ENCODE measurements around the gene CACNA2D3.

DNA sequence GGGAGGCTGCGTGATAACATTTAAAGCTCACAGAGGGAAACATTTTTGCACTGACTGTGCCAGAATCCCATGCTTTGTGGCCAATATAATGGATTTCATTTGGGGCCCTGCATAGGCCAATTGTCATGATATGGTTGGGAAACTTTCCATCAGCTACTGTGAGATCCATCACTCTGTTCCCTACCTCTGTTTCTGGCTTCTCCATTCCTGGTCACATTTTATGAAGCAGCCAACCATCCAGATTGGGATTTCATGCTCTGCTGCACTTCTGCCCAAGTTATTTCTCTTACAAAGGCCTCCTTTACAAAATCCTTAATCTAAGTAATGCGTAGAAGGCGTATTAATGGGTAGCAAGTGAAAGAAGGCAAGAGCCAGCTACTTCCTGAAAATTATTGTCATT, 584.4 kb downstream of the CACNA2D3 start:
- TF ChIP-seq POLR2A (IDR thresholded peaks at IDR 0.05; ENCODE audit: low read length) = no peak
- TF ChIP-seq GATA1 (IDR thresholded peaks at IDR 0.05; ENCODE audit: low read depth, low read length) = no peak
